Forelimb muscle (tissue), 1 donor: ENCODE data around the gene POU6F1. TPM values are rescaled to one million over a fixed set of nuclear protein-coding genes. Genes with fewer than 3 reads are reported as not detected.

ENCODE experiments used
- DNase-seq: peaks from one replicate; pipeline ENCODE4 v3.0.0-alpha.2; 2013; ENCODE audit warnings: low read depth
- polyA plus RNA-seq: library from polyadenylated mRNA; unstranded; fragments of 120-200 nt; gene quantifications from one replicate; pipeline ENCODE4 v1.2.1, GENCODE V29; 2013; ENCODE audit not compliant: insufficient read length

The POU6F1 gene
- polyA plus RNA-seq, 1 donor = 7.9 TPM

- DNase-seq = no peak
Measured at GRCh38 chr12:51197736-51198567, 19.9 kb downstream of the POU6F1 start.

- DNase-seq = no peak
Measured at GRCh38 chr12:51196547-51196946, 21.3 kb downstream of the POU6F1 start.

GRCh38 chr12:51195841-51196240 is 22.0 kb downstream of the POU6F1 start:
- no peak for DNase-seq

- no peak for DNase-seq
Measured at GRCh38 chr12:51192284-51192671, 25.6 kb downstream of the POU6F1 start.

- no peak for DNase-seq
Measured at GRCh38 chr12:51191516-51192283, 26.2 kb downstream of the POU6F1 start.

- DNase-seq = no peak
Measured at GRCh38 chr12:51190820-51191219, 27.0 kb downstream of the POU6F1 start.

GRCh38 chr12:51189790-51190355 is 28.0 kb downstream of the POU6F1 start:
- no peak for DNase-seq

GRCh38 chr12:51188359-51189051 is 29.4 kb downstream of the POU6F1 start:
- no peak for DNase-seq

GRCh38 chr12:51187370-51187987 is 30.4 kb downstream of the POU6F1 start:
- no peak for DNase-seq

GRCh38 chr12:51186465-51187085 is 31.3 kb downstream of the POU6F1 start:
- no peak for DNase-seq

- no peak for DNase-seq
Measured at GRCh38 chr12:51185171-51185717, 32.6 kb downstream of the POU6F1 start.

- DNase-seq = no peak
Measured at GRCh38 chr12:51183816-51184215, 34.0 kb downstream of the POU6F1 start.

GRCh38 chr12:51183349-51183748 is 34.5 kb downstream of the POU6F1 start:
- DNase-seq = no peak

- DNase-seq = no peak
Measured at GRCh38 chr12:51181558-51181957, 36.3 kb downstream of the POU6F1 start.

GRCh38 chr12:51177897-51178296 is 40.0 kb downstream of the POU6F1 start:
- no peak for DNase-seq

GRCh38 chr12:51174501-51174900 is 43.4 kb downstream of the POU6F1 start:
- no peak for DNase-seq

- DNase-seq = peak; percentile 94
Measured at GRCh38 chr12:51172515-51173431, 45.1 kb downstream of the POU6F1 start, which contains the start of gene TFCP2. Gene TFCP2, minus strand, starts transcription at chr12:51173135. Its CDS starts 713 bp downstream, at chr12:51172422.

- DNase-seq = no peak
Measured at GRCh38 chr12:51171884-51172514, 45.9 kb downstream of the POU6F1 start.

- DNase-seq = no peak
Measured at GRCh38 chr12:51163795-51164194, 54.1 kb downstream of the POU6F1 start.
